ENCODE results near the gene INTS11.
"Not testable (repeated sequence)": the region's sequence is repeated elsewhere in the genome, so short reads cannot be mapped to it uniquely, and the experiment has no call there.

INTS11 gene

DNA sequence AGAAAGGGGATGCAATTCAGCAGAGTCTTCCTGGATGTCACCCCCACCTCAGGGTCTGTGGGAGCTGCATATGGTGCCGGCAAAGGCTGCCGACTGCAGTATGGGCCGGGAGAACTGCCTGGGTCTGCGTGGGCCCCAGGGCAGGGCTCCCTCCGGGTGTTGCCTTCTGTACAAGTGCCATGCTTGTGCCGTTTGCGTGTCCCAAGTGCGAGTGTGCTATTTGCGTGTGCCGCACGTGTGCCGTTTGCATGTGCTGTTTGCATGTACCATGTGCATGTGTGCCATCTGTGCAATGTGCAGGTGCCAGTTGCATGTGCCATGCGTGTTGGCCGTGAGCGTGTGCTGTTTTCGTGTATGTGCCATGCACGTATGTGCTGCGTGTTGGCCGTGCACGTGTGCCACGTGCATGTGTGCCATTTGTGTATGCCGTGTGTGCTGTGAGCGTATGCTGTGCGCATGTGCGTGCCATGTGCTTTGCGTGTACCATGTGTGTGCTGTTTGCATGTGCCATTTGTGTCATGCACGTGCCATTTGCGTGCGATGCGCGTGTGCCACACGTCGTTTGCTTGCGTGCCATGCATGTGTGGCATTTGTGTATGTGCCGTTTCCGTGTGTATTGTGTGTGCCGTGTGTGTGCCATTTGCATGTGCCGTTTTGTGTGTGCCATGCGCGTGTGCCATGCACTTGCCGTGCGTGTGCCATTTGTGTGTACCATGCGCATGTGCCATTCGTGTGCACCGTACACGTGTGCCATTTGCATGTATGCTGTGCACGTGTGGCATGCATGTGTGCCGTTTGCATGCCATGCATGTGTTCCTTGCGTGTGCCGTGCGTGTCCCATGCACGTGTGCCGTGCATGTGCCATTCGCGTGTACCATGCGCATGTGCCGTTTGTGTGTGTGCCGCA lies 5.1 kb upstream of the INTS11 start:
- no peak for DNase-seq

DNA sequence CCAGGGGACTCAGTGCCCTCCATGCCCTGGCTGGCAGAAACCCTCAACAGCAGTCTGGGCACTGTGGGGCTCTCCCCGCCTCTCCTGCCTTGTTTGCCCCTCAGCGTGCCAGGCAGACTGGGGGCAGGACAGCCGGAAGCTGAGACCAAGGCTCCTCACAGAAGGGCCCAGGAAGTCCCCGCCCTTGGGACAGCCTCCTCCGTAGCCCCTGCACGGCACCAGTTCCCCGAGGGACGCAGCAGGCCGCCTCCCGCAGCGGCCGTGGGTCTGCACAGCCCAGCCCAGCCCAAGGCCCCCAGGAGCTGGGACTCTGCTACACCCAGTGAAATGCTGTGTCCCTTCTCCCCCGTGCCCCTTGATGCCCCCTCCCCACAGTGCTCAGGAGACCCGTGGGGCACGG lies 3.8 kb upstream of the INTS11 start:
- DNase-seq = no peak

DNA sequence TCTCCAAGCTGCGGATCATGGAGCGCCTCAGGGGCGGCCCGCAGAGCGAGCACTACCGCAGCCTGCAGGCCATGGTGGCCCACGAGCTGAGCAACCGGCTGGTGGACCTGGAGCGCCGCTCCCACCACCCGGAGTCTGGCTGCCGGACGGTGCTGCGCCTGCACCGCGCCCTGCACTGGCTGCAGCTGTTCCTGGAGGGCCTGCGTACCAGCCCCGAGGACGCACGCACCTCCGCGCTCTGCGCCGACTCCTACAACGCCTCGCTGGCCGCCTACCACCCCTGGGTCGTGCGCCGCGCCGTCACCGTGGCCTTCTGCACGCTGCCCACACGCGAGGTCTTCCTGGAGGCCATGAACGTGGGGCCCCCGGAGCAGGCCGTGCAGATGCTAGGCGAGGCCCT lies 2.8 kb upstream of the INTS11 start:
- DNase-seq = no peak

DNA sequence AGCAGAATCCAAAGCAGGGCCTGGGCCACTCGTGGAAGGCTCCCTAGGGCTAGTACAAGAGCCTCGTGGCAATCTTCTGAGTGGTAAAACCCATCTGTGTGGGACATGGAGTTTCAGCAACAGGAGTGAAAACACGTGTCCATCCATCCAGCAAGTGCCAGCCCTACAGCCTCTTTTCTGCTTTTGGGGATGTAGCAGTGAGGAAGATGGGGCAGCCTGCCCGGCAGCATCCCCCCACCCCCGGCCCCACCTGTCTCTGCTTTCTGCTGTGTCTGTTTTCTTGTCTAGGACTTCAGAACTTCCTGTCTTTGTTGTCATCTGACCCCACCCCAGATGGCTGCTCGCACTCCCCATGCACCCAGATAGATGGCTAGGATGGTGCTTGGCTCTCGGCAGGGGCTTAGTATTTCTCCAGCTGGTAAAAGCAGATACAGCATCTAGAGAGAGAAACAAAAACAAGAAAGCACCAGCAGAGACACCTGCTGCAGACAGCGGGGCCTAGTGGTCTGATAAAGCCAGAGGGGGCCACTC lies 1.7 kb upstream of the INTS11 start:
- DNase-seq = no peak

DNA sequence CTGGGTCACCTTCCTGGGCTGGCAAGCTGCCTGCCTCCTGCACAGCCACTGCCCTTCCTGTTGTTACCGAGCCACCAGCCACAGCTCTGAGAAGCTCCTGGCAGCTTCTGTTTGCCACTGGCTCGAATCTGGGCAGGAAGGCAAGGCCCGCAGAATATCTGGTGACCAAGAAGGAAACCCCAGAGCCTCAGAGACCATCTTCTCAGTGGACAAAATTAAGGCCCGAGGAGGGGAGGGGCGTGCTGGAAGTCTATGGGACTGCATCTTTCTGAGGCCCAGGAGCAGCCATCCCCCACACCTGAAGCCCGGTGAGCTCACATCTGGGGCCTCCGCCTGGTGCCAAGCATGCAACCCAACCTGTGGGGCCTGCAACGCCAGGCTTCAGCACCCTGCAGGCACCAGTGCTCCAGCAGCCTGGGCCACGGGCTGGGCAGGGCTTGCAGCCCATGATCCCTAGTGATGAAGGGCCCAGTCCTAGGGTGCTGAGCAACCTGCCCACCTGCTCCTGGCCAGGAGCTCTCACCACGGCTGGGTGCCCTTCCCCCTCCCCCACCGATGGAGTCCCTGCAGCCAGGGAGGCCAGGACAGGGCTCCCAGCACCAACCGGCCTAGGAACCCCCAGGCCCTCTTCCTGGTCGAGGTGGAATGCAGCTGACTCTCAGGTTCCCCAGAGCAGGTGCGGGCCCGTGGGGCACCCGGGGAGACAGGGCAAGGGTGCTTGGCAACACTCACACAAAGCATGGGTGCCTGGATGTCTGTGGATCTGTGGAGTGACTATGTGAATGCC lies 1.0 kb upstream of the INTS11 start:
- no peak for DNase-seq

DNA sequence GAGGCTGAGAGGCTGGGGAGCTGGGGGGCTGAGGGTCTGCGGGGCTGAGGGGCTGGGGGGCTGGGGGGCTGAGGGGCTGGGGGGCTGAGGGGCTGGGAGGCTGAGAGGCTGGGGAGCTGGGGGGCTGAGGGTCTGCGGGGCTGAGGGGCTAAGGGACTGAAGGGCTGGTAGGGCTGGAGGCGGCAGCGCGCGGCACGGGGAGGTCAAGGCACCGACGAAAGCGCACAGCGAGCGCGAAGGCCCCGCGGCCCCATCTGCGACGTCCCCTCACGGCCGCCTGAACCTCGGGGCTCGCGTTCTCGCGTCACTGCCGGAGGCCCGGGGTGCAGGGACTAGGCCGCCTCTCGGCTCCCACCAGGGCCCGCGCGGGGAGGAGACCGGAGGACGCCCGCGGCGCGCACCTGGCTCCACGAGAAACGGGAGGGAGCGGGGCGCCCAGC lies 356 bp downstream of the INTS11 start:
- DNase-seq = no peak

DNA sequence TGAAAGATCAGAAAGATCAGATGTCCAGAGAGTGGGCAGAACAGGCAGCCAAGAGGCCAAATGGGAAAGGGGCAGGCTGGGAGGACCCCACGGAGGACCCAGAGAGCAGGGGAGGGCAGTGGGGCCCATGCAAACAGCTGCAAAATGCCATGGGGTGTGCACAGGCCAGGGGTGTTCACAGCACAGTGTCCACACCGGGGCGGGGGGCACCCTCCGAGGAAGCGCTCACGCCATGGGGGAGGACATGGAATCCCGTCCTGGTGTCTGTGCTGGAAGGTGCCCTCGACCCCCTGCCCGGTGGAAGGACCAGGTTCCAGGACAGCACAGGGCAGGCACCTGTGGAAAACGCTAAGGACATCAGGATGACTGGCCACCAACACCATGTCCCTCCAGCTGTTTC lies 1.5 kb downstream of the INTS11 start:
- DNase-seq = no peak

DNA sequence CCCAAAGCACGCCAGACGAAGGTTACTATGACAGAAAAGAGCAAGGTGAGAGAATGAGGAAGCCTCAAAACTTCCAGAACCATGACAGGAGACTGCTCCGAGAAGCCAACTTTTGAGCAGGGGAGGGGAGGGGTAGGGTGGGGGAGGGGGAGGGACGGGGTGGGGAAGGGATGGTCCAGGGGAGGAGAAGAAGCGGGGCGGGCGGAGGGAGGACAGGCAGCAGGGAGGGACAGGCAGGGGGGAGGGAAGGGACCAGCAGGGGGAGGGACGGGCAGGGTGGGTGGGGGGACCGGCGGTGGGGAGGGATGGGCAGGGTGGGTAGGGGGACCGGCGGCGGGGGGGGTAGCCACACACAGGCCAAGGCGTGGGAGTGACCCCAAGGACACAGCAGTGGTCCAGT lies 2.0 kb downstream of the INTS11 start:
- no peak for DNase-seq

DNA sequence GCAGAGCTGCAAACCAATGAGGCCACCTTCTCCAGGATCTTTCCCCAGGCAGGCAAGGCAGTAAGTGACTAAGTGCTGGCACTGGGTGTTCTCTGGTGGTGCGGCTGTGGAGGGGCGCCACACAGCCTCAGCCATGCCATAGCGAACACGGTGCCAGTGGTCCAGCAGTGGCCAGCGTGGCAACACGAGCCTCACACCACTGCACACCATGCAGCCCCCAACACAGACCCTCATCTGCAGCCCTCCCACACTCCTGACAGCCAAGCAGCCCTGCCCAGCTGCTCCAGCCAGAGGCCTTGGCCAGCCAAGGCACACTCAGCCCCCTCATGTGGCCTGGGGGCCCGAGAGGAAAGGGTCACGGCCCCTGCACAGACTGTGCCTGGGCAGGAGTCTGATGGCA lies 3.0 kb downstream of the INTS11 start:
- no peak for DNase-seq

DNA sequence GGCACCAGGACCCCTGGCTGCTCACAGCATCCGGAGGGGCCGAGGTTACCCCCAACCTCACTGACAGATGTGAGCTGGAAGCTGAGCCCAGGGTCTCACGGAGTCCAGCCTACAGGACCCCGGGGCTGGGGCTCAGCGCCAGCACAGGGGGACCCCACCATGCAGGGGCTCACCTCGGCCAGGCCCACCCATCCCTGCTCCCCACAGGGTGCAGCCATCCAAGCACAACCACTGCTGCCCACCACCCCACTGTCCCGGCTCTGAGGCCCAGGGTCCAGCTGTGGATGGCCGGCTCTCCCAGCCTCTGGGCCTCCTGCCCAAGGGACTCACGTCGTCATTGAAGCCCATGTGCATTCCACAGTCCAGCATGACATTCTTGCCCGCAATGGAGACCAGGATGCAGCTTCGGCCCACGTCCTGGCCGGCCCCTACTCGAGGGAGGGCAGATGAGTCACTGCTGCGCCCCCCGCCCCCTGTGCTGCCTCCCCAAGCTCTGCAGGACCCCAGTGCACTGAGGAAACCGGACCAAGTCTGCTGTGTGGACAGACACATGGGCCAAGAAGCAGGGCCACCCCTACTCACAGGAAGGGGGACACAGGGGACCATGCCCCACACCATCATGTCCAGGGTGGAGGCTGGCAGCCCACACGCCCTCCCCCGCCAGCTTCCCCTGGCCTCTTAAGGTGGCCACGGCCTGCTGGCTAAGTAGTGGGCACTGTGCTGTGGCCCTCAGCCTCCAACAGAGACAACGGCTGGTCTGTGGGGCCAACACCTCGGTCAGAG lies 3.6 kb downstream of the INTS11 start:
- no peak for DNase-seq

DNA sequence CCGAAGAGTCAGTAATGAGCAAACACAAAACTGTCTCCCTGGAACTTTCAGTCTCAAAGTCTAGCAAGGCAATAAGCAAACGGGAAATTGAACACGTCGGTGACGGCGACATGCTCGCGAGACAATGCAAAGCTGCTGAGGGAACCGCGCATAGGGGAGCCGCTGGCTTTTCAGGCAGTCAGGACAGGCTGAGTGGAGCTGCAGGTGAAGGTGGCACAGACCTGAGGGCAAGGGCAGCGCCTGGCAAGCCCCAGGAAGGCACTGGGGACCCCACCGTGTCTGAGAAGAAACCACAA lies 4.9 kb downstream of the INTS11 start:
- no peak for DNase-seq

DNA sequence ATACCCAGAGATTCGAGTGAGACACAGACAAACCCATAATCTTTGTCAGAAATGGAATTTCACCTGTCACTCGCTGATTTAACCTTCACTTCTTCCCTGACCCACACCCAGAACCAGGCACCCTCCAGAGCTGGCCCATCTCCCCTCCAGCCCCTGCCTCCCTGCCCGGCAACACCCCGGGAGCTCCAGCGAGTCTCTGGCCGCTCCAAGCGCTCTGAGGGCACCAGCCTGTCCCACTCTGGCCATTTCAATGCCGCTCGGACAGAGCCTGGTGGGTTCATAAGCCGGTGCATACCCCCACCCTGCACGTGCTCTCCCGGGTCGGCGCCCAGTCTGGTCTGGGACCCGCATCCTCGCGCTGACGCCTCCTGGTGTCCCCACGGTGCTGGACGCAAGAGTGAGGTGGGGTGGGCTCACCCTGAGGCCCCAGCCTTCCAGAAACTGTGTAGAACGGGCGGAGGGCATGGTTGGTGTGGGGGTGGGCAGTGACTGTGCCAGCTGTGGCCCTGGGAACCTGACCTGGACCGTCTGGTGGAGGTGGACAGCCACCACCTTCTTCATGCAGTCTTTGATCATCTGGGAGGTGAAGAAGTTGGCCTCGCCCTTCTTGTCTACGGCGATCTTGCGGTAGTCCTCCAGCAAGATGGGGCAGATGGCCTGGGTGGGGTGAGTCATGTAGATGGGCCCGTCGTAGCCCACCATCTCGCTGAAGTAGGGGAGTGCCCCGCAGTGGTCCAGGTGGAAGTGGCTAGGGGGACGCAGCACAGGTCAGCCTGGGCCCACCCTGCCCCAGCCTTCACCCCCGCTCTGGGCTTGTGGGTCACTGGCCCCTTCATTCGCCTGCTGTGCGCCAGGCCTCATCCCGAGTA lies 5.4 kb downstream of the INTS11 start:
- DNase-seq = no peak

DNA sequence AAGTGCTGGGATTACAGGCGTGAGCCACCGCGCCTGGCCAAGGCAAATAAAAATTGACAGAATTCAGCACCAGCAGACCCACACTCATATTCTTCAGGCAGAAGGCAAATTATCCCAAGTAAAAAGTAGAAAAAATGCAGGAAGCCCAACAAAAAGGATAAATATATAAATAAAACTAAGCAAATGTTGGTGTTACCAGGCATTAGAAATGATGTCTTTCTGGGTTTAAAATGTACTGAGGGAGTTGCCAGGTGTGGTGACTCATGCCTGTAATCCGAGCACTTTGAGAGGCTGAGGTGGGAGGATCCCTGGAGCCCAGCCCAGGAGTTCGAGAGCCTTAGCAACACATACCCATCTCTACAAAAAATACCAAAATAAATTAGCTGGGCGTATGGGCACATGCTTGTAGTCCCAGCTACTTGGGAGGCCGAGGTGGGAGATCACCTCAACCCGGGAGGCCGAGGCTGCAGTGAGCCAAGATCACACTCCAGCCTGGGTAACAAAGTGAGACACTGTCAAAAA lies 6.3 kb downstream of the INTS11 start:
- DNase-seq = no peak

DNA sequence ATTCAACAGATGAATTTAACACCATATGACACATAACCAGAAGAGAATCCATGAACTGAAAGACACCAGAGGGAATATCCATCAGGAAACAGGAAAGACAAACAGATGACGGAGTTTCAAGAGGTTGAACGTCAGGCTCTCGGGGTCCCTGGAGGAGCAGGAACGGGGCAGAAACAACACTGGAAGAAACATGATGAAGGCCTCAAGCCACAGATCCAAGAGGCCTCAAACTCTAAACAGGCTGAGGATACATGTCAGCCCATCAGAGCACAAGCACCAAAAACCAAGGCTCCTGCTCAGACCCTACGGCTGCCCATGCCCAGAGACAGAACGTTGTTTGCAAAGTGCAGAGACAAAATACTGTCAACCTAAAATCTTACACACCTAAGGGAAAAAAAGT lies 7.0 kb downstream of the INTS11 start:
- DNase-seq = no peak

DNA sequence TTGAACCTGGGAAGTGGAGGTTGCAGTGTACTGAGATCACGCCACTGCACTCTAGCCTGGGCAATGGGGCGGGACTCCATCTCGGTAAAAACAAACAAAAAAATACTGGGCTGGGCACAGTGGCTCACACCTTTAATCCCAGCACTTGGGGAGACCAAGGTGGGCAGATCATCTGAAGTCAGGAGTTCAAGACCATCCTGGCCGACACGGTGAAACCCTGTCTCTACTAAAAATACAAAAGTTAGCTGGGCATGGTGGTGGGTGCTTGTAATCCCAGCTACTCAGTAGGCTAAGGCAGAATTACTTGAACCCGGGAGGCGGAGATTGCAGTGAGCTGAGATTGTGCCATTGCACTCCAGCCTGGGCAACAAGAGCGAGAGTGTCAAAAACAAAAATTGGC lies 8.3 kb downstream of the INTS11 start:
- DNase-seq = not testable (repeated sequence)

DNA sequence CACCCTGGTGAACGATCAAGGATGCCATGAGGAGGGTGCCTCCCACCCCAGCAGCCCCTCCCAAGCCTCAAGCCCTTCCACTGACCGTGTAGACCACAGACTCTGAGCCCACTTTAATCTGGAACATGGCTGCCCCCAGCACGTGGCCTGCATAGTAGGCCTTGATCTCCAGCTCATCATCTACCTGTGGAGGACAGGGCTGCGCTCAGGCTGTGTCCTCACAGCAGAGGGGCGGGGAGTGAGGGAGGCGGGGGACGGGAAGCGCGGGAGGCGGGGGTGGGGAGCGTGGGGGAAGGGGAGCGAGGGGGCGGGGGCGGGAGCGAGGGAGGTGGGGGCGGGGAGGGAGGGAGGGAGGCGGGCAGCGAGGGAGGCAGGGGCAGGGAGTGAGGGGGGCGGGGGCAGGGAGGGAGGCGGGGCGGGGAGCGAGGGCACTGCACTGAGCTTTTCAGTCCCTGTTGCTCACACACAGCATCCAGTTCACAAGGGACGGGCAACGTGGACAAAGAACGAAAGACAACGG lies 9.0 kb downstream of the INTS11 start:
- DNase-seq = no peak

DNA sequence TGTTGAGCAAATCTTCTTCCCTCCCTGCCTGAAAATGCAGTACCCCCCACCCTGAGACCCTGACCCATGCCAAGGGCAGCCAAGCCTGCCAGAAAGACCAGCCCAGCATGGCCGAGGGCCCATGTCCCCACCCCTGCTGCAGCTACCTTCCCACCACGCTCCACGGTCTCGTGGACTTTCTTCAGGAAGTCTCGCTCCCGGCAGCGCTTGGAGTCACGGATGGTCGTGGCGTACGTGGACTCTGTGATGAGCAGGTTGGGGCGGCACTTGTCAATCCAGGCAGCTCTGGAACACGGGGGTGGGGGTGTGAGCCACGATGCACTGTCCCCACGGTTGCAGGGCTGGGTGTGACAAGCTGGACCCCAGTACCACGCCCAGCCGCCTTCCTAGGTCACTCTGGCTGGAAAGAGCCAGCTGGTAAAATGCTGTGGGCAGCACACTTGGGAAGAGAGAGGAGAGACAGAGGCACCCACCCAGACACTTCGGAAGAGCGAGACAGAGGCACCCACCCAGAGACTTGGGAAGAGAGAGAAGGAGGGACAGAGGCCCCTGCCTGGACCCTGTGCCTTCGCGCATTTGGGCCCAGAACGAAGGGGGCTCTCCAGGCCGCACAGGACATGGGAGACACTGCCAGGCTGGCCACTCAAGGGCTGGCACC lies 9.7 kb downstream of the INTS11 start:
- no peak for DNase-seq

DNA sequence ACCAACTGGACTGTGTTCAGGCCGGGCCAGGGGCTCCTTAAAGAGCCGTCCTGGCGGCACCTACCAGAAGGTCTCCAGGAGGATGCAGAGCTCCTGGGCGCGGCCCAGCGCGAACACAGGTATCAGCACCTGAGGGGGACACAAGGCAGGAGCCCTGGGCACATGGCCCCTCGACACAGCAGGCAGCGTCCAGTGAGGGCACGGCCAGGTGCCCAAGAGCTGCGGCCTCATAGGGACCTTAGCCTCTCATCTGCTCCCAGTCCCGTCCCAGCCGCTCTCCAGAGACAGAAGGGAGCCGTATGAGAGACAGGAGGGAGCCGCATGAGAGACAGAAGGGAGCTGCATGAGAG lies 10.2 kb downstream of the INTS11 start:
- no peak for DNase-seq

DNA sequence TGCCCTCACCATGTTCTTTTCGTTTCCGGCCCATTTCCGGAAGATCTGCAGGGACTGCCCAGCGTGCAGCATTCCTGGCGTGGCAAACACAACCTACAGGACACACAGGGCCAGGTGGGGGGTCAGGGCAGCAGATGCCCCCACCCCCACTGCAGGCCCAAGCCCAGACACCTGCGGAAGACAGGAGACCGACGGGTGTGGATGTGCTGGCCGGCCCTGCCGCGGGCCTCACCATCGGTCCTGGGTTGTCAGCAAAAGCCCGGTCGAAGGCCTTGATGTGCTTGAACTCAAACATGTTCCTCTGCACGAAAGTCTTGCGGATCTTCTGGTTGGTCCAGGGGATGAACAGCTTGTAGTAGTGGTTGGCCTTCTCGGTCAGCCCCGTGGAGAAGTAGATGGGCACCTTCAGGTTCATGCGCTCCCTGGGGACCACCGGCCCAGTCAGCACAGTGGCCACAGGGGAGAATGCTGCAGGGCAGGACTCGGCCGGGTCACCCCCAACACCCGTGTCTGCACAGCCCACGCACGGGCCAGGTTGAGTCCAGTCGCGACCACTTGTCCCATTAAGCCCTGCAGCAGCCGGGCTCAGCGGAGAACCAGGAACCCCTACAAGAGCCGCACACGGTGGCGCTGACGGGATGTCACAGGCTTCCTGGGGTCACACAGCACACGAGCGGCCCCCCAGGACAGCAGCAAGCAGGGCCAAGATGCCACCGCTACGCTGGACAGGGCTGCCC lies 10.8 kb downstream of the INTS11 start:
- no peak for DNase-seq

DNA sequence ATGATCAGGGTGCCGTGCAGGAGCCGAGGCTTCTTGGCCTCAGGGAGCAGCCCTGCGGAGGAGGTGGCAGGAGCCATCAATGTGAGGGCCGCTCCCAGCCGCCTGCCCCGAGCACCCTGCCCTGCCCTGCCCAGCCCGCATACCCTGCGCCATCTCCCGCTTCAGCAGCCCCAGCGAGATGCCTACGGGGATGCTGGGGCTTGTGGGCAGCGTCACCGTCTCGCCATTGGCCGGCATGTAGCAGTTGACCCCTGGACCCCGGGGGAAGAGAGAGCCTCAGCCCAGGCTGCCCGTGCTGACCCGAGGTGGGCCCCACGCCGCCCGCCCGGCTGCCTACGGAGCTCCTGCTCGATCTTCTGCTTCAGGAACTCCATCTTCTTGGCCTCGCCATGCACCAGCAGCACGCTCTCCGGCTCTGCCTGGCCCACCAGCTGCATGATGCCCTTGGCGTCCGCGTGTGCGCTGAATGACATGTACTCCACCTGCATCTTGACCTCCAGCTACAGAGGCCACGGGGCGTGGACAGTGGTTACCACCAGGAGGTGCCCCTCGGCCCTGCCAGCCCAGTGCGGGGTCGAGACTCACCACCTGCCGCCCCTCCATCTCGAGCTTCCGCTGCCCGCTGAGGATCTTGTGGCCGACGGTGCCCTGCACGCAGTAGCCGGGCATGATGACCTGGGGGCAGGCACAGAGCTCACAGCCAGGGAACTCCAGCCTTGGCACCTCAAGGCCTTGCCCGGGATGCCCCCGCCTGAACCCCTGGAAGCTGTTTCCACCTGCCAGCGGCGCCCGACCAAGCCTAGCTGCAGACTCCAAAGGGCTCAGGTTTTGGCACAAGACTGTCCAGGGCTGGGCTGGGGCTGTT lies 11.8 kb downstream of the INTS11 start:
- DNase-seq = no peak
